GM21529 (cell line): ENCODE results near the gene PRLR.
"Not testable (repeated sequence)": the region's sequence is repeated elsewhere in the genome, so short reads cannot be mapped to it uniquely, and the experiment has no call there.

Source experiments
- ATAC-seq: cut with Tn5 transposase; IDR thresholded peaks from one replicate; pipeline ENCODE4 v1.9.1; 2021; ENCODE audit not compliant: unreplicated experiment

The PRLR gene

GRCh38 chr5:35198075-35198474 lies 32.2 kb downstream of the PRLR start:
- ATAC-seq = no peak

- ATAC-seq = no peak
Observed at GRCh38 chr5:35197351-35197750, 32.9 kb downstream of the PRLR start.

- ATAC-seq = no peak
Observed at GRCh38 chr5:35195472-35195852, 34.8 kb downstream of the PRLR start.

- peak; percentile 99 for ATAC-seq
Observed at GRCh38 chr5:35194635-35195471, 35.4 kb downstream of the PRLR start.

- no peak for ATAC-seq
Observed at GRCh38 chr5:35192506-35192905, 37.8 kb downstream of the PRLR start.

- ATAC-seq = not testable (repeated sequence)
Observed at GRCh38 chr5:35189801-35190200, 40.5 kb downstream of the PRLR start.

- ATAC-seq = no peak
Observed at GRCh38 chr5:35188031-35188457, 42.2 kb downstream of the PRLR start.

GRCh38 chr5:35187621-35188020 lies 42.7 kb downstream of the PRLR start:
- ATAC-seq = not testable (repeated sequence)

GRCh38 chr5:35186749-35187148 lies 43.5 kb downstream of the PRLR start:
- ATAC-seq = no peak

GRCh38 chr5:35185518-35185917 lies 44.8 kb downstream of the PRLR start:
- ATAC-seq = no peak

GRCh38 chr5:35183556-35183955 lies 46.7 kb downstream of the PRLR start:
- ATAC-seq = no peak

- peak; percentile 74 for ATAC-seq
Observed at GRCh38 chr5:35182910-35183535, 47.3 kb downstream of the PRLR start.

GRCh38 chr5:35182486-35182885 lies 47.8 kb downstream of the PRLR start:
- no peak for ATAC-seq

- ATAC-seq = no peak
Observed at GRCh38 chr5:35180046-35180445, 50.2 kb downstream of the PRLR start.

- ATAC-seq = no peak
Observed at GRCh38 chr5:35177783-35178182, 52.5 kb downstream of the PRLR start.

GRCh38 chr5:35172533-35172932 lies 57.8 kb downstream of the PRLR start:
- ATAC-seq = no peak

GRCh38 chr5:35171991-35172390 lies 58.3 kb downstream of the PRLR start:
- ATAC-seq = no peak

GRCh38 chr5:35171078-35171477 lies 59.2 kb downstream of the PRLR start:
- ATAC-seq = no peak

GRCh38 chr5:35166043-35166442 lies 64.2 kb downstream of the PRLR start:
- ATAC-seq = no peak

GRCh38 chr5:35164860-35165542 lies 65.3 kb downstream of the PRLR start:
- no peak for ATAC-seq

- ATAC-seq = no peak
Observed at GRCh38 chr5:35163710-35164033, 66.6 kb downstream of the PRLR start.
